Measurements from ENCODE around the gene ZNF283.

GRCh38 chr19:43786665-43787064 is 40.5 kb upstream of the ZNF283 start:
- TF ChIP-seq, protein P1, sequence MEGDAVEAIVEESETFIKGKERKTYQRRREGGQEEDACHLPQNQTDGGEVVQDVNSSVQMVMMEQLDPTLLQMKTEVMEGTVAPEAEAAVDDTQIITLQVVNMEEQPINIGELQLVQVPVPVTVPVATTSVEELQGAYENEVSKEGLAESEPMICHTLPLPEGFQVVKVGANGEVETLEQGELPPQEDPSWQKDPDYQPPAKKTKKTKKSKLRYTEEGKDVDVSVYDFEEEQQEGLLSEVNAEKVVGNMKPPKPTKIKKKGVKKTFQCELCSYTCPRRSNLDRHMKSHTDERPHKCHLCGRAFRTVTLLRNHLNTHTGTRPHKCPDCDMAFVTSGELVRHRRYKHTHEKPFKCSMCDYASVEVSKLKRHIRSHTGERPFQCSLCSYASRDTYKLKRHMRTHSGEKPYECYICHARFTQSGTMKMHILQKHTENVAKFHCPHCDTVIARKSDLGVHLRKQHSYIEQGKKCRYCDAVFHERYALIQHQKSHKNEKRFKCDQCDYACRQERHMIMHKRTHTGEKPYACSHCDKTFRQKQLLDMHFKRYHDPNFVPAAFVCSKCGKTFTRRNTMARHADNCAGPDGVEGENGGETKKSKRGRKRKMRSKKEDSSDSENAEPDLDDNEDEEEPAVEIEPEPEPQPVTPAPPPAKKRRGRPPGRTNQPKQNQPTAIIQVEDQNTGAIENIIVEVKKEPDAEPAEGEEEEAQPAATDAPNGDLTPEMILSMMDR (IDR thresholded peaks at IDR 0.05) = no peak
- no peak for TF ChIP-seq EZH2 (IDR thresholded peaks at IDR 0.05; ENCODE audit: borderline replicate concordance, insufficient read depth, low read depth, low read length, poor library complexity, severe bottlenecking)
